Mucosa of rectum (tissue), 2 donors: ENCODE results near the gene CCNH.

Source experiments
- H3K27ac ChIP-seq, 2 donors: one replicate each; pipeline ENCODE4 v1.7.0; 2013; ENCODE audit warnings: inconsistent platforms in 2 of 2, low read depth in 2 of 2, low read length in 2 of 2
- H3K27me3 ChIP-seq, 2 donors: one replicate each; pipeline ENCODE4 v1.7.0; 2013; ENCODE audit warnings: low read length in 2 of 2; ENCODE audit not compliant: control insufficient read depth in 2 of 2, insufficient read depth in 2 of 2
- H3K36me3 ChIP-seq, 2 donors: one replicate each; pipeline ENCODE4 v1.7.0; 2013; ENCODE audit warnings: low read length in 2 of 2; ENCODE audit not compliant: control insufficient read depth in 2 of 2, insufficient read depth in 2 of 2
- H3K4me1 ChIP-seq, 2 donors: one replicate each; pipeline ENCODE4 v1.7.0; 2013; ENCODE audit warnings: low read length in 2 of 2, mild to moderate bottlenecking in 1 of 2; ENCODE audit not compliant: control insufficient read depth in 2 of 2, insufficient read depth in 2 of 2
- H3K4me3 ChIP-seq, 2 donors: one replicate each; pipeline ENCODE4 v1.7.0; 2013; ENCODE audit warnings: low read length in 2 of 2
- H3K9ac ChIP-seq, 2 donors: one replicate each; pipeline ENCODE4 v1.7.0; 2013; ENCODE audit warnings: low read length in 2 of 2, low read depth in 1 of 2, mild to moderate bottlenecking in 1 of 2
- H3K9me3 ChIP-seq, 2 donors: one replicate each; pipeline ENCODE4 v1.7.0; 2013; ENCODE audit warnings: low read length in 2 of 2; ENCODE audit not compliant: control insufficient read depth in 2 of 2
- donor health status: healthy.
- donor health status: Normal muscosa, but diverticular disease.

The CCNH gene

GRCh38 chr5:87412630-87413342, at the start of gene CCNH:
CCNH (minus strand) TSS chr5:87412930; CDS start chr5:87412794, 136 bp downstream.
- Histone ChIP-seq H3K4me1 (no peaks in the 10 kb centered on the region), H3K27me3 (no peaks in the 10 kb centered on the region), H3K9ac (peak within 1 kb of the TSS; percentile 83 to 91), H3K36me3 (peaks cover 12 to 18% of the 10 kb centered on the region in 2 donors), H3K27ac (peak within 1 kb of the TSS; percentile 96), H3K4me3 (peak within 1 kb of the TSS; percentile 99 to 100), H3K9me3 (no peaks in the 10 kb centered on the region)

GRCh38 chr5:87457706-87458105, 45.0 kb upstream of the CCNH start:
- Histone ChIP-seq H3K36me3 (no peaks in the 10 kb centered on the region), H3K27me3 (no peaks in the 10 kb centered on the region), H3K9ac (no peak overlapping the region), H3K27ac (no peak overlapping the region), H3K4me3 (no peak overlapping the region), H3K4me1 (no peaks in the 10 kb centered on the region), H3K9me3 (no peaks in the 10 kb centered on the region)

GRCh38 chr5:87453801-87454200, 41.1 kb upstream of the CCNH start:
- H3K9ac ChIP-seq: no peak overlapping the region
- no peak overlapping the region for H3K27ac ChIP-seq
- no peaks in the 10 kb centered on the region for H3K4me1 ChIP-seq
- no peaks in the 10 kb centered on the region for H3K9me3 ChIP-seq
- no peaks in the 10 kb centered on the region for H3K36me3 ChIP-seq
- no peaks in the 10 kb centered on the region for H3K27me3 ChIP-seq
- H3K4me3 ChIP-seq: no peak overlapping the region

GRCh38 chr5:87452837-87453236, 40.1 kb upstream of the CCNH start:
- no peaks in the 10 kb centered on the region for H3K36me3 ChIP-seq
- no peaks in the 10 kb centered on the region for H3K9me3 ChIP-seq
- H3K9ac ChIP-seq: no peak overlapping the region
- no peak overlapping the region for H3K4me3 ChIP-seq
- H3K4me1 ChIP-seq: no peaks in the 10 kb centered on the region
- H3K27ac ChIP-seq: no peak overlapping the region
- no peaks in the 10 kb centered on the region for H3K27me3 ChIP-seq

GRCh38 chr5:87442419-87442818, 29.7 kb upstream of the CCNH start:
- Histone ChIP-seq H3K36me3 (no peaks in the 10 kb centered on the region), H3K4me3 (no peak overlapping the region), H3K9me3 (no peaks in the 10 kb centered on the region), H3K27ac (no peak overlapping the region), H3K4me1 (no peaks in the 10 kb centered on the region), H3K9ac (no peak overlapping the region), H3K27me3 (no peaks in the 10 kb centered on the region)

GRCh38 chr5:87438231-87438630, 25.5 kb upstream of the CCNH start:
- Histone ChIP-seq H3K9me3 (no peaks in the 10 kb centered on the region), H3K4me1 (peaks cover 0 to 6% of the 10 kb centered on the region in 2 donors), H3K27me3 (no peaks in the 10 kb centered on the region), H3K4me3 (no peak overlapping the region), H3K27ac (no peak overlapping the region), H3K36me3 (no peaks in the 10 kb centered on the region), H3K9ac (no peak overlapping the region)

- Histone ChIP-seq H3K27me3 (no peaks in the 10 kb centered on the region), H3K4me1 (peaks cover 0 to 6% of the 10 kb centered on the region in 2 donors), H3K36me3 (no peaks in the 10 kb centered on the region), H3K27ac (no peak overlapping the region), H3K9ac (no peak overlapping the region), H3K9me3 (no peaks in the 10 kb centered on the region), H3K4me3 (no peak overlapping the region)
Measured at GRCh38 chr5:87437724-87438123, 25.0 kb upstream of the CCNH start.

- no peaks in the 10 kb centered on the region for H3K36me3 ChIP-seq
- peaks cover 0 to 6% of the 10 kb centered on the region in 2 donors for H3K4me1 ChIP-seq
- H3K27ac ChIP-seq: peak overlapping the region; percentile 43 to 48
- H3K9me3 ChIP-seq: no peaks in the 10 kb centered on the region
- H3K4me3 ChIP-seq: no peak overlapping the region
- no peaks in the 10 kb centered on the region for H3K27me3 ChIP-seq
- H3K9ac ChIP-seq: no peak overlapping the region
Measured at GRCh38 chr5:87435144-87435694, 22.5 kb upstream of the CCNH start.

- Histone ChIP-seq H3K36me3 (no peaks in the 10 kb centered on the region), H3K4me3 (no peak overlapping the region), H3K27ac (peak overlapping the region; percentile 43 to 48), H3K9ac (no peak overlapping the region), H3K4me1 (peaks cover 0 to 6% of the 10 kb centered on the region in 2 donors), H3K9me3 (no peaks in the 10 kb centered on the region), H3K27me3 (no peaks in the 10 kb centered on the region)
Measured at GRCh38 chr5:87434461-87434860, 21.7 kb upstream of the CCNH start.

- Histone ChIP-seq H3K27ac (no peak overlapping the region), H3K9ac (no peak overlapping the region), H3K27me3 (no peaks in the 10 kb centered on the region), H3K4me3 (no peak overlapping the region), H3K4me1 (peaks cover 0 to 6% of the 10 kb centered on the region in 2 donors), H3K9me3 (no peaks in the 10 kb centered on the region), H3K36me3 (no peaks in the 10 kb centered on the region)
Measured at GRCh38 chr5:87433945-87434344, 21.2 kb upstream of the CCNH start.
